ENCODE measurements around the gene MIOX.

Gene MIOX

GRCh38 chr22:50473855-50474671 is 12.6 kb upstream of the MIOX start (continued):
- TF ChIP-seq, protein P1, sequence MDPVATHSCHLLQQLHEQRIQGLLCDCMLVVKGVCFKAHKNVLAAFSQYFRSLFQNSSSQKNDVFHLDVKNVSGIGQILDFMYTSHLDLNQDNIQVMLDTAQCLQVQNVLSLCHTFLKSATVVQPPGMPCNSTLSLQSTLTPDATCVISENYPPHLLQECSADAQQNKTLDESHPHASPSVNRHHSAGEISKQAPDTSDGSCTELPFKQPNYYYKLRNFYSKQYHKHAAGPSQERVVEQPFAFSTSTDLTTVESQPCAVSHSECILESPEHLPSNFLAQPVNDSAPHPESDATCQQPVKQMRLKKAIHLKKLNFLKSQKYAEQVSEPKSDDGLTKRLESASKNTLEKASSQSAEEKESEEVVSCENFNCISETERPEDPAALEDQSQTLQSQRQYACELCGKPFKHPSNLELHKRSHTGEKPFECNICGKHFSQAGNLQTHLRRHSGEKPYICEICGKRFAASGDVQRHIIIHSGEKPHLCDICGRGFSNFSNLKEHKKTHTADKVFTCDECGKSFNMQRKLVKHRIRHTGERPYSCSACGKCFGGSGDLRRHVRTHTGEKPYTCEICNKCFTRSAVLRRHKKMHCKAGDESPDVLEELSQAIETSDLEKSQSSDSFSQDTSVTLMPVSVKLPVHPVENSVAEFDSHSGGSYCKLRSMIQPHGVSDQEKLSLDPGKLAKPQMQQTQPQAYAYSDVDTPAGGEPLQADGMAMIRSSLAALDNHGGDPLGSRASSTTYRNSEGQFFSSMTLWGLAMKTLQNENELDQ (tag by site-specific recombination; IDR thresholded peaks at IDR 0.05; ENCODE audit: low read depth), result no peak
- TF ChIP-seq HOXA7 (CRISPR knock-in tag; IDR thresholded peaks at IDR 0.05; ENCODE audit: borderline replicate concordance), result no peak
- no peak for TF ChIP-seq ZNF707 (tag by site-specific recombination; IDR thresholded peaks at IDR 0.05)
- TF ChIP-seq SALL2 (tag by site-specific recombination; IDR thresholded peaks at IDR 0.05; ENCODE audit: borderline replicate concordance), result no peak
- TF ChIP-seq, protein P2, sequence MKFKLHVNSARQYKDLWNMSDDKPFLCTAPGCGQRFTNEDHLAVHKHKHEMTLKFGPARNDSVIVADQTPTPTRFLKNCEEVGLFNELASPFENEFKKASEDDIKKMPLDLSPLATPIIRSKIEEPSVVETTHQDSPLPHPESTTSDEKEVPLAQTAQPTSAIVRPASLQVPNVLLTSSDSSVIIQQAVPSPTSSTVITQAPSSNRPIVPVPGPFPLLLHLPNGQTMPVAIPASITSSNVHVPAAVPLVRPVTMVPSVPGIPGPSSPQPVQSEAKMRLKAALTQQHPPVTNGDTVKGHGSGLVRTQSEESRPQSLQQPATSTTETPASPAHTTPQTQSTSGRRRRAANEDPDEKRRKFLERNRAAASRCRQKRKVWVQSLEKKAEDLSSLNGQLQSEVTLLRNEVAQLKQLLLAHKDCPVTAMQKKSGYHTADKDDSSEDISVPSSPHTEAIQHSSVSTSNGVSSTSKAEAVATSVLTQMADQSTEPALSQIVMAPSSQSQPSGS (tag by site-specific recombination; IDR thresholded peaks at IDR 0.05; ENCODE audit: low read depth), result peak; percentile 86
- no peak for TF ChIP-seq YY2 (tag by site-specific recombination; IDR thresholded peaks at IDR 0.05)
- TF ChIP-seq, protein P3, sequence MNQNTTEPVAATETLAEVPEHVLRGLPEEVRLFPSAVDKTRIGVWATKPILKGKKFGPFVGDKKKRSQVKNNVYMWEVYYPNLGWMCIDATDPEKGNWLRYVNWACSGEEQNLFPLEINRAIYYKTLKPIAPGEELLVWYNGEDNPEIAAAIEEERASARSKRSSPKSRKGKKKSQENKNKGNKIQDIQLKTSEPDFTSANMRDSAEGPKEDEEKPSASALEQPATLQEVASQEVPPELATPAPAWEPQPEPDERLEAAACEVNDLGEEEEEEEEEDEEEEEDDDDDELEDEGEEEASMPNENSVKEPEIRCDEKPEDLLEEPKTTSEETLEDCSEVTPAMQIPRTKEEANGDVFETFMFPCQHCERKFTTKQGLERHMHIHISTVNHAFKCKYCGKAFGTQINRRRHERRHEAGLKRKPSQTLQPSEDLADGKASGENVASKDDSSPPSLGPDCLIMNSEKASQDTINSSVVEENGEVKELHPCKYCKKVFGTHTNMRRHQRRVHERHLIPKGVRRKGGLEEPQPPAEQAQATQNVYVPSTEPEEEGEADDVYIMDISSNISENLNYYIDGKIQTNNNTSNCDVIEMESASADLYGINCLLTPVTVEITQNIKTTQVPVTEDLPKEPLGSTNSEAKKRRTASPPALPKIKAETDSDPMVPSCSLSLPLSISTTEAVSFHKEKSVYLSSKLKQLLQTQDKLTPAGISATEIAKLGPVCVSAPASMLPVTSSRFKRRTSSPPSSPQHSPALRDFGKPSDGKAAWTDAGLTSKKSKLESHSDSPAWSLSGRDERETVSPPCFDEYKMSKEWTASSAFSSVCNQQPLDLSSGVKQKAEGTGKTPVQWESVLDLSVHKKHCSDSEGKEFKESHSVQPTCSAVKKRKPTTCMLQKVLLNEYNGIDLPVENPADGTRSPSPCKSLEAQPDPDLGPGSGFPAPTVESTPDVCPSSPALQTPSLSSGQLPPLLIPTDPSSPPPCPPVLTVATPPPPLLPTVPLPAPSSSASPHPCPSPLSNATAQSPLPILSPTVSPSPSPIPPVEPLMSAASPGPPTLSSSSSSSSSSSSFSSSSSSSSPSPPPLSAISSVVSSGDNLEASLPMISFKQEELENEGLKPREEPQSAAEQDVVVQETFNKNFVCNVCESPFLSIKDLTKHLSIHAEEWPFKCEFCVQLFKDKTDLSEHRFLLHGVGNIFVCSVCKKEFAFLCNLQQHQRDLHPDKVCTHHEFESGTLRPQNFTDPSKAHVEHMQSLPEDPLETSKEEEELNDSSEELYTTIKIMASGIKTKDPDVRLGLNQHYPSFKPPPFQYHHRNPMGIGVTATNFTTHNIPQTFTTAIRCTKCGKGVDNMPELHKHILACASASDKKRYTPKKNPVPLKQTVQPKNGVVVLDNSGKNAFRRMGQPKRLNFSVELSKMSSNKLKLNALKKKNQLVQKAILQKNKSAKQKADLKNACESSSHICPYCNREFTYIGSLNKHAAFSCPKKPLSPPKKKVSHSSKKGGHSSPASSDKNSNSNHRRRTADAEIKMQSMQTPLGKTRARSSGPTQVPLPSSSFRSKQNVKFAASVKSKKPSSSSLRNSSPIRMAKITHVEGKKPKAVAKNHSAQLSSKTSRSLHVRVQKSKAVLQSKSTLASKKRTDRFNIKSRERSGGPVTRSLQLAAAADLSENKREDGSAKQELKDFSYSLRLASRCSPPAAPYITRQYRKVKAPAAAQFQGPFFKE (tag by site-specific recombination; IDR thresholded peaks at IDR 0.05; ENCODE audit: borderline replicate concordance), result no peak
- TF ChIP-seq ZNF544 (tag by site-specific recombination; IDR thresholded peaks at IDR 0.05), result no peak
- TF ChIP-seq ZBTB6 (tag by site-specific recombination; IDR thresholded peaks at IDR 0.05), result no peak
- no peak for TF ChIP-seq ZNF132 (tag by site-specific recombination; IDR thresholded peaks at IDR 0.05; ENCODE audit: borderline replicate concordance)
- no peak for TF ChIP-seq ZNF239 (tag by site-specific recombination; IDR thresholded peaks at IDR 0.05)
- no peak for TF ChIP-seq ZNF555 (tag by site-specific recombination; conservative IDR thresholded peaks at IDR 0.05)
- TF ChIP-seq ZSCAN16 (tag by site-specific recombination; IDR thresholded peaks at IDR 0.05), result no peak
- TF ChIP-seq ZNF280D (tag by site-specific recombination; IDR thresholded peaks at IDR 0.05), result peak; percentile 44; the same call in 1 of the 2 replicates
- TF ChIP-seq ZFP69B (tag by site-specific recombination; IDR thresholded peaks at IDR 0.05), result peak; percentile 62; the same call in 1 of the 2 replicates
- no peak for TF ChIP-seq ZNF843 (tag by site-specific recombination; IDR thresholded peaks at IDR 0.05)
- TF ChIP-seq ZIC2 (tag by site-specific recombination; IDR thresholded peaks at IDR 0.05), result peak; percentile 85
- TF ChIP-seq, protein P4, sequence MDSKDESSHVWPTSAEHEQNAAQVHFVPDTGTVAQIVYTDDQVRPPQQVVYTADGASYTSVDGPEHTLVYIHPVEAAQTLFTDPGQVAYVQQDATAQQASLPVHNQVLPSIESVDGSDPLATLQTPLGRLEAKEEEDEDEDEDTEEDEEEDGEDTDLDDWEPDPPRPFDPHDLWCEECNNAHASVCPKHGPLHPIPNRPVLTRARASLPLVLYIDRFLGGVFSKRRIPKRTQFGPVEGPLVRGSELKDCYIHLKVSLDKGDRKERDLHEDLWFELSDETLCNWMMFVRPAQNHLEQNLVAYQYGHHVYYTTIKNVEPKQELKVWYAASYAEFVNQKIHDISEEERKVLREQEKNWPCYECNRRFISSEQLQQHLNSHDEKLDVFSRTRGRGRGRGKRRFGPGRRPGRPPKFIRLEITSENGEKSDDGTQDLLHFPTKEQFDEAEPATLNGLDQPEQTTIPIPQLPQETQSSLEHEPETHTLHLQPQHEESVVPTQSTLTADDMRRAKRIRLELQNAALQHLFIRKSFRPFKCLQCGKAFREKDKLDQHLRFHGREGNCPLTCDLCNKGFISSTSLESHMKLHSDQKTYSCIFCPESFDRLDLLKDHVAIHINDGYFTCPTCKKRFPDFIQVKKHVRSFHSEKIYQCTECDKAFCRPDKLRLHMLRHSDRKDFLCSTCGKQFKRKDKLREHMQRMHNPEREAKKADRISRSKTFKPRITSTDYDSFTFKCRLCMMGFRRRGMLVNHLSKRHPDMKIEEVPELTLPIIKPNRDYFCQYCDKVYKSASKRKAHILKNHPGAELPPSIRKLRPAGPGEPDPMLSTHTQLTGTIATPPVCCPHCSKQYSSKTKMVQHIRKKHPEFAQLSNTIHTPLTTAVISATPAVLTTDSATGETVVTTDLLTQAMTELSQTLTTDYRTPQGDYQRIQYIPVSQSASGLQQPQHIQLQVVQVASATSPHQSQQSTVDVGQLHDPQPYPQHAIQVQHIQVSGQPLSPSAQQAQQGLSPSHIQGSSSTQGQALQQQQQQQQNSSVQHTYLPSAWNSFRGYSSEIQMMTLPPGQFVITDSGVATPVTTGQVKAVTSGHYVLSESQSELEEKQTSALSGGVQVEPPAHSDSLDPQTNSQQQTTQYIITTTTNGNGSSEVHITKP (tag by site-specific recombination; IDR thresholded peaks at IDR 0.05), result no peak
- peak; percentile 54; the same call in 1 of the 2 replicates for TF ChIP-seq ZNF600 (tag by site-specific recombination; IDR thresholded peaks at IDR 0.05)
- TF ChIP-seq ZNF530 (tag by site-specific recombination; IDR thresholded peaks at IDR 0.05; ENCODE audit: low read depth), result no peak
- TF ChIP-seq OSR2 (tag by site-specific recombination; IDR thresholded peaks at IDR 0.05), result 0 out of 2 replicates have a peak, but pooled peaks have one; percentile 18

Measured in HEK293 (cell line).